HL-60 (cell line): ENCODE measurements around the gene NR0B2.

ENCODE experiments used
- DNase-seq, 2 experiments: peaks; one replicate each; pipeline ENCODE4 v3.0.0-alpha.2; 2010 to 2020; ENCODE audit warnings: low read depth in 1 of 2, low spot score in 1 of 2
- H3K27ac ChIP-seq: fragments of 250-450 bp; sonication (Bioruptor Pico); replicated peaks from 2 replicates; pipeline ENCODE4 v1.5.1; 2020; ENCODE audit warnings: mild to moderate bottlenecking, moderate library complexity
- H3K27me3 ChIP-seq: fragments of 250-450 bp; sonication (Bioruptor Pico); 2 replicates; pipeline ENCODE4 v1.5.1; 2021; ENCODE audit warnings: mild to moderate bottlenecking, moderate library complexity; ENCODE audit not compliant: insufficient read depth, poor library complexity, severe bottlenecking
- H3K4me3 ChIP-seq: replicated peaks from 2 replicates; pipeline ENCODE4 v1.5.1; 2011; ENCODE audit warnings: mild to moderate bottlenecking, control low read depth, low read length; ENCODE audit not compliant: insufficient read depth
- GABPA ChIP-seq: IDR thresholded peaks from 2 replicates; pipeline ENCODE4 v1.6.1; 2012; ENCODE audit warnings: low read depth
- POLR2AphosphoS5 ChIP-seq: IDR thresholded peaks from 2 replicates; pipeline ENCODE4 v1.6.1; 2012; ENCODE audit warnings: low read depth
- REST ChIP-seq: IDR thresholded peaks from 2 replicates; pipeline ENCODE4 v1.6.1; 2012; ENCODE audit warnings: low read depth; ENCODE audit not compliant: insufficient replicate concordance
- SPI1 ChIP-seq: IDR thresholded peaks from 2 replicates; pipeline ENCODE4 v1.6.1; 2012; ENCODE audit warnings: low read depth, mild to moderate bottlenecking, borderline replicate concordance
- TF ChIP-seq, protein P1 (sequence below): IDR thresholded peaks from one replicate; pipeline ENCODE4 v1.5.1; 2011; ENCODE audit warnings: low read length, control low read depth, inconsistent platforms; ENCODE audit not compliant: insufficient read depth

Gene NR0B2

DNA sequence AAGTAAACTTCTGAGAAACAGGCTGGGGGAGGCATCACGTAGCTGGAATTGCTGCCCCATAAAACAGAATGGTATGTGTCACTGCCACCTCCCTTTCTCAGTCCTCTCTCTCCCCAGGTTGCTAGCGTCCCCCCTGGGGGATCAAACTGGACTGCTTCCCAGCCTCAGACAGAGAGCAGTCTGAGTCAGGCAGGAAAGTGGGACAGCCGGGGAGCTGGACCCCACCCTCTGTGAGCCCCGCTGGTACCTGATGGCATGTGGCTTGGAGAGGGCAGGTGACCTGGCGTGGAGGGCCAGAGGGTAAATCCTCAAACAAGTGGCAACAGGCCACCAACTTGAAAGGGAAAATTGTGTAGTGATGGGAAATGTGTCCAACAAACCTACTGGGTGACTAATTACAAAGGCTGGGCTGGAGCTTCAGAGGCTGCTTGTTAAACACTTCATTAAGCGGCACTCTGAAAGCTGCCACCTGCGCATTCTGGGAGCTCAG lies 51.8 kb downstream of the NR0B2 start:
- TF ChIP-seq POLR2AphosphoS5: no peak
- no peak for TF ChIP-seq GABPA
- TF ChIP-seq SPI1: no peak
- TF ChIP-seq, protein P1, sequence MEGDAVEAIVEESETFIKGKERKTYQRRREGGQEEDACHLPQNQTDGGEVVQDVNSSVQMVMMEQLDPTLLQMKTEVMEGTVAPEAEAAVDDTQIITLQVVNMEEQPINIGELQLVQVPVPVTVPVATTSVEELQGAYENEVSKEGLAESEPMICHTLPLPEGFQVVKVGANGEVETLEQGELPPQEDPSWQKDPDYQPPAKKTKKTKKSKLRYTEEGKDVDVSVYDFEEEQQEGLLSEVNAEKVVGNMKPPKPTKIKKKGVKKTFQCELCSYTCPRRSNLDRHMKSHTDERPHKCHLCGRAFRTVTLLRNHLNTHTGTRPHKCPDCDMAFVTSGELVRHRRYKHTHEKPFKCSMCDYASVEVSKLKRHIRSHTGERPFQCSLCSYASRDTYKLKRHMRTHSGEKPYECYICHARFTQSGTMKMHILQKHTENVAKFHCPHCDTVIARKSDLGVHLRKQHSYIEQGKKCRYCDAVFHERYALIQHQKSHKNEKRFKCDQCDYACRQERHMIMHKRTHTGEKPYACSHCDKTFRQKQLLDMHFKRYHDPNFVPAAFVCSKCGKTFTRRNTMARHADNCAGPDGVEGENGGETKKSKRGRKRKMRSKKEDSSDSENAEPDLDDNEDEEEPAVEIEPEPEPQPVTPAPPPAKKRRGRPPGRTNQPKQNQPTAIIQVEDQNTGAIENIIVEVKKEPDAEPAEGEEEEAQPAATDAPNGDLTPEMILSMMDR: no peak
- no peak for TF ChIP-seq REST
- H3K4me3 ChIP-seq: no peak overlapping the region
- no peaks in the 10 kb centered on the region for H3K27me3 ChIP-seq
- no peak overlapping the region for H3K27ac ChIP-seq
- no peak for DNase-seq
